Calu3 (cell line): ENCODE measurements around the gene CLEC16A. TPM values are rescaled to one million over a fixed set of nuclear protein-coding genes. Genes with fewer than 3 reads are reported as not detected.
A peak's percentile ranks its signal among the peaks of the same experiment; 100 is the strongest.
"Not testable (repeated sequence)": the region's sequence is repeated elsewhere in the genome, so short reads cannot be mapped to it uniquely, and the experiment has no call there.

Experiments
- BruUV-seq: library from RNA; stranded (reverse); fragments of 400-500 nt; replicated peaks from 2 replicates; lab custom pipeline; 2021; lab: Mats Ljungman, UMichigan
- CTCF ChIA-PET: fragments of 300-600 bp; sonication (Branson Sonifier 250); formaldehyde crosslinking; loops from one replicate; lab custom pipeline; 2022; ENCODE audit warnings: antibody characterized with exemption; lab: Charles Lee
- DNase-seq: peaks from one replicate; pipeline ENCODE4 v3.0.0; 2022
- H3K27ac Mint-ChIP-seq: one replicate; pipeline ENCODE4 v1.8.0; 2022; ENCODE audit warnings: mixed read lengths; ENCODE audit not compliant: unreplicated experiment
- H3K27me3 Mint-ChIP-seq: one replicate; pipeline ENCODE4 v1.8.0; 2022; ENCODE audit warnings: mixed read lengths; ENCODE audit not compliant: unreplicated experiment
- H3K36me3 Mint-ChIP-seq: one replicate; pipeline ENCODE4 v1.8.0; 2022; ENCODE audit warnings: mild to moderate bottlenecking, moderate library complexity, mixed read lengths; ENCODE audit not compliant: insufficient read depth, unreplicated experiment
- H3K4me1 Mint-ChIP-seq: one replicate; pipeline ENCODE4 v1.8.0; 2022; ENCODE audit warnings: mild to moderate bottlenecking, low read depth, mixed read lengths; ENCODE audit not compliant: unreplicated experiment
- H3K4me3 Mint-ChIP-seq: one replicate; pipeline ENCODE4 v1.8.0; 2022; ENCODE audit warnings: mild to moderate bottlenecking, low read depth, moderate library complexity, mixed read lengths; ENCODE audit not compliant: unreplicated experiment
- H3K9me3 Mint-ChIP-seq: one replicate; pipeline ENCODE4 v1.8.0; 2022; ENCODE audit warnings: low read depth, mixed read lengths; ENCODE audit not compliant: unreplicated experiment
- intact Hi-C: fragments of 100-400 bp; cut with micrococcal nuclease; formaldehyde crosslinking; loops from one replicate; pipeline ENCODE4 v1.10.0; 2022; ENCODE audit not compliant: unreplicated experiment
- total RNA-seq: library from RNA; stranded (reverse); gene quantifications from 2 replicates; pipeline ENCODE4 v1.2.3, GENCODE V29; 2022
- TF ChIP-seq, protein P1 (sequence below): fragments of 200-600 bp; IDR thresholded peaks from one replicate; pipeline ENCODE4 v1.8.0; 2022; ENCODE audit warnings: antibody characterized with exemption; ENCODE audit not compliant: unreplicated experiment

The CLEC16A gene
- total RNA-seq, 1 experiment from 2014 or later: 33.0 TPM

DNA sequence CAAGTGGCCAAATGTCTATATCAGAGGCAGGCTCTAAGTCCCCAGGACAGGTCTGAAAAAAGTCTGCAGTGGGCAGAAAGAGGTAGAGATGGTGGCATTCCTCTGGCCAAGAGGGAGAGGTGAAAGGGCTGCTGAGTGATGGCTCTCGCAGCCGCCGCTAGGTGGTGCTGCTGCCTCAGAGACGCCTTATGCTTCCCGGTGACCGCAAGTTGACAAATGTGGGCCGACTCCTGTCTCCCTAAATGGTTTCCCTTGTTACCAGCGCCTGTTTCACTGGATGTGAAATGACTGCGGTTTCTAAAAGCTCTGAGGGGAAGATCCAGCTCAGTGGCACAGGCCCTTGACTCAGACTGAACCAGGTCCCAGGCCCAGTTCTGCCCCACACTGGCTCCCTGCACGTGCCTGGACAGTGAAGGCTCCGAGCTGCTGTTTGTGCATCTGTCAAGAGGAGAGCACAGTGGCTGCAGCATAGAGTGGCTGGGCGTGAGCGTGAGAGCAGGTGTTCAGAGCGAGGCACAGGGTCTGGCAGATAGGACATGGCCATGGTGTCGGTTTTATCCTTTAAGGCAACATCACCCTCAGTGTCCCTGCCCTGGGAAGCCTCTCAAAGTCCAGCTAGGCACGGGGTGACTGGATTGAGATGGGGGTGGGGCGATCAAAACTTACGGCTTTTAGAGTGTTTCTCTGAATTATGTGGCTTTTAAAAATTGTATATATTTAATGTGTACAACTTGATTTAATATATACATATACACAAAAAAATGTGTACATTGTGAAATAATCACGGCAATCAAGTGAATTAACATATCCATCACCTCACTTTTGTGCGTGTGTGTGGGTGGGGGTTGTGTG lies 19.9 kb downstream of the CLEC16A start:
- H3K27me3 Mint-ChIP-seq: no peaks in the 10 kb centered on the region
- no peaks in the 10 kb centered on the region for H3K4me1 Mint-ChIP-seq
- BruUV-seq: no TSS peak
- DNase-seq: peak; percentile 91
- H3K9me3 Mint-ChIP-seq: no peaks in the 10 kb centered on the region
- CTCF ChIA-PET: interaction anchor here (0.9 to 4.1 kb wide), 6 partner anchors 10 to 423 kb away, joined by 3 to 34 read pairs (median 4); partner anchors contain the start of genes CLEC16A and SOCS1
- H3K27ac Mint-ChIP-seq: no peak overlapping the region
- no peak overlapping the region for H3K4me3 Mint-ChIP-seq
- intact Hi-C loops: loop anchor here (1.0 kb wide), 1 partner anchor 441 kb away; no protein-coding TSS in a partner anchor
- H3K36me3 Mint-ChIP-seq: peaks cover 14% of the 10 kb centered on the region
- TF ChIP-seq, protein P1, sequence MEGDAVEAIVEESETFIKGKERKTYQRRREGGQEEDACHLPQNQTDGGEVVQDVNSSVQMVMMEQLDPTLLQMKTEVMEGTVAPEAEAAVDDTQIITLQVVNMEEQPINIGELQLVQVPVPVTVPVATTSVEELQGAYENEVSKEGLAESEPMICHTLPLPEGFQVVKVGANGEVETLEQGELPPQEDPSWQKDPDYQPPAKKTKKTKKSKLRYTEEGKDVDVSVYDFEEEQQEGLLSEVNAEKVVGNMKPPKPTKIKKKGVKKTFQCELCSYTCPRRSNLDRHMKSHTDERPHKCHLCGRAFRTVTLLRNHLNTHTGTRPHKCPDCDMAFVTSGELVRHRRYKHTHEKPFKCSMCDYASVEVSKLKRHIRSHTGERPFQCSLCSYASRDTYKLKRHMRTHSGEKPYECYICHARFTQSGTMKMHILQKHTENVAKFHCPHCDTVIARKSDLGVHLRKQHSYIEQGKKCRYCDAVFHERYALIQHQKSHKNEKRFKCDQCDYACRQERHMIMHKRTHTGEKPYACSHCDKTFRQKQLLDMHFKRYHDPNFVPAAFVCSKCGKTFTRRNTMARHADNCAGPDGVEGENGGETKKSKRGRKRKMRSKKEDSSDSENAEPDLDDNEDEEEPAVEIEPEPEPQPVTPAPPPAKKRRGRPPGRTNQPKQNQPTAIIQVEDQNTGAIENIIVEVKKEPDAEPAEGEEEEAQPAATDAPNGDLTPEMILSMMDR: peak; percentile 95

DNA sequence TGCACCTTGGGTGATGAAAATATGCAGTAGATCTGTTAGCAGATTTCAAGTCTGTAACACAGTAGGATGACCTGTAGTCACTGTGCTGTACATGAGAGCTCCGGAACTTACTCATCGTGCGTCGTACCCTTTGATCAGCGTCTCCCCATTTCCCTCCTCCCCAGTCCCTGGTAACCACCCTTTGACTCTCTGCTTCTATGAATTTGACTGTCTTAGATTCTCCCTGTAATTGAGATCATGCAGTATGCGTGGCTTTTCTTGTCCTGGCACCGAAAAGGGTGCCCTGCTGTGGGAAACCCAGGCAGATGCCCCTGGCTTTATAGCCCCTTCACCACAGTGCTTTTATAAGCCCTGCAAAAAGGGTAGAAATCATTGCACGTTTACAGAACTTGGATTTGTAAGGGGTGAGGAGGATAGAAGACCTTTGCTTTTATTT lies 20.5 kb downstream of the CLEC16A start:
- CTCF ChIA-PET: interaction anchor here (1.5 to 4.1 kb wide), 3 partner anchors 20 to 422 kb away, joined by 5 to 34 read pairs (median 8); partner anchors contain the start of genes CLEC16A and SOCS1
- Mint-ChIP-seq H3K4me1 (no peaks in the 10 kb centered on the region), H3K4me3 (no peak overlapping the region), H3K27me3 (no peaks in the 10 kb centered on the region), H3K9me3 (no peaks in the 10 kb centered on the region), H3K36me3 (peaks cover 14% of the 10 kb centered on the region), H3K27ac (no peak overlapping the region)
- intact Hi-C loops: loop anchor here (1.0 kb wide), 1 partner anchor 440 kb away; no protein-coding TSS in a partner anchor
- BruUV-seq: no TSS peak
- TF ChIP-seq, protein P1: no peak
- no peak for DNase-seq

DNA sequence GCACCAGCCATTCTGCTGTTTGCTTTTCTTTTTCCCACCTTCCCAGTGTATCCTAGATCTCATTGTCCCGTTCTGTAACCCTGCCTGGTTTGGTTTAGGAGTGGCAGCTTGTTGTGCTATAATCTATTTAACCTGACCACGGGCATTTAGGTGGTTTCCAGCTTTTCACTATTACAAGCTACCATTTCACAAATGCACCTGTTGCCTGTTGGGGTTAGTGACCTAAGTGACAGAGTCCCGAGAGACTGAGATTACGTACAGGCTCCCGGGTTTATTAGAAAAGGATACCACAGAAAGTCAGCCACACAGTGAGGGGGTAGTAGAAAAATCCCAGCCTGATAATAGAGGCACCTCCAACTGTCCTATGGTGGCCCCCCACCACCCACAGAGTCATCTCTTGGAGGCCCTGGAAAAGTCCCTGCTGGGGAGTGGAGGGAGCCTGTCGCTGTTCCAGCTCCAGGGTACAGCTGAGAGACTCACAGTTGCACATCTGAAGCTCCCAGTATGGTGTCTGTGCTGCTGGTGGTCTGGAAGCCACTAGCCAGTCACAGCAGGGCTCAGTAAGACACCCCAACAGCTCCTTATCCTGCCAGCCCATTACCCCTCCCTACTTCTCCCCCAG lies 21.2 kb downstream of the CLEC16A start:
- no peak overlapping the region for H3K4me3 Mint-ChIP-seq
- BruUV-seq: no TSS peak
- H3K4me1 Mint-ChIP-seq: no peaks in the 10 kb centered on the region
- DNase-seq: no peak
- H3K27me3 Mint-ChIP-seq: no peaks in the 10 kb centered on the region
- peaks cover 14% of the 10 kb centered on the region for H3K36me3 Mint-ChIP-seq
- CTCF ChIA-PET: interaction anchor here (0.6 to 4.1 kb wide), 2 partner anchors 261 to 291 kb away, joined by 3 to 34 read pairs; partner anchors contain the start of gene SOCS1
- H3K9me3 Mint-ChIP-seq: no peaks in the 10 kb centered on the region
- TF ChIP-seq, protein P1: no peak
- no peak overlapping the region for H3K27ac Mint-ChIP-seq
- intact Hi-C loops: no loop called here

DNA sequence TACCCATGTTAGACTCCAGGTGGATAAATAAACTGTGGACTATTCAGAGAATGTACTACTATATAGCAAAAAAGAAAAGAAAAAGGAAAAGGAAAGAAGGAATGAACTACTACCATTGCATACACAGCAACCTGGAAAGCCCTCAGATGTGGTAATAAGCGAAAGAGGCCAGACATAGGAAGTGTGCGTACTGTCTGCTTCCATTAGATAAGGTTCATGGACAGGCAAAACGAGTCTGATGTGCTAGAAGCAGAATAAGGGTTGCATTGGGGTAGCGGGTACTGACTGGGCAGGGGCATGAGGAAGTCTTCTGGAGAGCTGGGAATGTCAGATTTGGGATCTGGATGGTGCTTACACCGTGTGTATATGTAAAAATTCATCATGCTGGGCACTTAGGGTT lies 21.8 kb downstream of the CLEC16A start:
- intact Hi-C loops: no loop called here
- Mint-ChIP-seq H3K4me1 (no peaks in the 10 kb centered on the region), H3K27me3 (no peaks in the 10 kb centered on the region), H3K9me3 (no peaks in the 10 kb centered on the region), H3K4me3 (no peak overlapping the region), H3K36me3 (peaks cover 14% of the 10 kb centered on the region), H3K27ac (no peak overlapping the region)
- DNase-seq: no peak
- no TSS peak for BruUV-seq
- TF ChIP-seq, protein P1: no peak
- CTCF ChIA-PET: interaction anchor here (0.6 kb wide), 1 partner anchor 261 kb away, joined by 3 read pairs; no protein-coding TSS in a partner anchor

DNA sequence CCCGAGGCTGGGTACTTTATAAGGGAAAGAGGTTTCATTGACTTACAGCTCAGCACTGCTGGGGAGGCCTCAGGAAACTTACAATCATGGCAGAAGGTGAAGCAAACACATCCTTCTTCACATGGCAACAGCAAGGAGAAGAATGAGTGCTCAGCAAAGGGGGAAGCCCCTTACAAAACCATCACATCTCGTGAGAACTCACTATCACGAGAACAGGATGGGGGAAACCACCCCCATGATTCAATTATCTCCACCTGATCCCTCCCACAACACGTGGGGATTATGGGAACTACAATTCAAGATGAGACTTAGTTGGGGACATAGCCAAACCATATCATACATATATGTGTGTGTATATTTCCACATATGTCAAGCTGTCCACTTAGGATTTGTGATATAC lies 22.2 kb downstream of the CLEC16A start:
- intact Hi-C loops, H3K27ac Mint-ChIP-seq, DNase-seq, BruUV-seq, H3K4me1 Mint-ChIP-seq, H3K9me3 Mint-ChIP-seq, H3K27me3 Mint-ChIP-seq, CTCF ChIA-PET, H3K4me3 Mint-ChIP-seq: not testable (repeated sequence)
- H3K36me3 Mint-ChIP-seq: peaks cover 14% of the 10 kb centered on the region
